Panc1 (cell line): ENCODE measurements around the gene FAM149B1. TPM values are rescaled to one million over a fixed set of nuclear protein-coding genes. Genes with fewer than 3 reads are reported as not detected.
A peak's percentile ranks its signal among the peaks of the same experiment; 100 is the strongest.

Experiments used
- ATAC-seq: fragments of 200-7000 bp; cut with Tn5 transposase; 2 replicates; pipeline ENCODE4 v1.9.1; 2020; ENCODE audit warnings: mild to moderate bottlenecking, moderate library complexity
- BruUV-seq: library from RNA; stranded (reverse); fragments of 400-500 nt; replicated peaks from 2 replicates; lab custom pipeline; 2021; lab: Mats Ljungman, UMichigan
- CTCF ChIA-PET: fragments of 300-600 bp; sonication (Branson Sonifier 250); formaldehyde crosslinking; loops from one replicate; lab custom pipeline; 2022; ENCODE audit warnings: antibody characterized with exemption; lab: Charles Lee
- POLR2A ChIA-PET: fragments of 300-600 bp; sonication (Branson Sonifier 250); formaldehyde crosslinking; loops from one replicate; lab custom pipeline; 2022; ENCODE audit warnings: antibody characterized with exemption; lab: Charles Lee
- DNase-seq: peaks from one replicate; pipeline ENCODE4 v3.0.0-alpha.2; 2010; ENCODE audit warnings: low read depth, low spot score
- H3K27ac ChIP-seq: 2 replicates; pipeline ENCODE4 v1.5.1; 2011; ENCODE audit warnings: mild to moderate bottlenecking, low read length, inconsistent platforms
- H3K27me3 ChIP-seq: fragments of 200-500 bp; sonication (Bioruptor generic); 2 replicates; pipeline ENCODE4 v1.6.0; 2014; ENCODE audit warnings: low read length, inconsistent platforms; ENCODE audit not compliant: control insufficient read depth, insufficient read depth
- H3K36me3 ChIP-seq: fragments of 200-500 bp; sonication (Bioruptor generic); 2 replicates; pipeline ENCODE4 v1.5.1; 2014; ENCODE audit warnings: inconsistent platforms, mild to moderate bottlenecking, low read length, moderate library complexity; ENCODE audit not compliant: control insufficient read depth, insufficient read depth
- H3K4me1 ChIP-seq: 2 replicates; pipeline ENCODE4 v1.5.1; 2011; ENCODE audit warnings: inconsistent platforms, mild to moderate bottlenecking, low read length, moderate library complexity; ENCODE audit not compliant: control insufficient read depth, insufficient read depth
- H3K4me3 ChIP-seq, 2 experiments: 2 replicates each; pipeline ENCODE4 v1.5.1; 2011 to 2012; ENCODE audit warnings: low read depth in 2 of 2, low read length in 2 of 2, mild to moderate bottlenecking in 2 of 2, inconsistent platforms in 1 of 2, moderate library complexity in 1 of 2
- H3K9me3 ChIP-seq: fragments of 200-500 bp; sonication (Bioruptor generic); 2 replicates; pipeline ENCODE4 v1.5.1; 2014; ENCODE audit warnings: low read depth, mild to moderate bottlenecking, inconsistent platforms, low read length, moderate library complexity; ENCODE audit not compliant: control insufficient read depth, insufficient read depth
- CTCF ChIP-seq: fragments of 450-650 bp; IDR thresholded peaks from 2 replicates; pipeline ENCODE4 v1.5.1; 2017; ENCODE audit warnings: mild to moderate bottlenecking
- POLR2AphosphoS5 ChIP-seq: IDR thresholded peaks from 2 replicates; pipeline ENCODE4 v1.6.1; 2012; ENCODE audit warnings: mild to moderate bottlenecking, low read depth, low read length, moderate library complexity
- REST ChIP-seq, 2 experiments: IDR thresholded peaks; 2 replicates each; pipeline ENCODE4 v1.6.1; 2011 to 2012; ENCODE audit warnings: low read depth in 2 of 2, control low read depth in 1 of 2, low read length in 1 of 2, mild to moderate bottlenecking in 1 of 2, moderate library complexity in 1 of 2; ENCODE audit not compliant: insufficient read depth in 1 of 2
- SIN3A ChIP-seq: IDR thresholded peaks from 2 replicates; pipeline ENCODE4 v1.6.1; 2012; ENCODE audit warnings: low read depth, mild to moderate bottlenecking, low read length, moderate library complexity, borderline replicate concordance; ENCODE audit not compliant: insufficient read depth
- TCF7L2 ChIP-seq: IDR thresholded peaks from 2 replicates; pipeline ENCODE4 v1.6.1; 2011; ENCODE audit warnings: mild to moderate bottlenecking, low read depth, low read length, inconsistent platforms
- in situ Hi-C: cut with HindIII; loops from 2 replicates; pipeline ENCODE4 v1.10.0; 2016; ENCODE audit warnings: low sequenced_read_pairs, low pct_unique_long_range_greater_than_20kb
- intact Hi-C: fragments of 100-400 bp; cut with micrococcal nuclease; formaldehyde crosslinking; loops from one replicate; pipeline ENCODE4 v1.10.0; 2022; ENCODE audit not compliant: unreplicated experiment
- total RNA-seq: library from RNA; stranded (reverse); gene quantifications from one replicate; pipeline ENCODE4 v1.2.1, GENCODE V29; 2021; ENCODE audit not compliant: unreplicated experiment

Gene FAM149B1
- total RNA-seq, 1 experiment from 2014 or later = 20.8 TPM

DNA sequence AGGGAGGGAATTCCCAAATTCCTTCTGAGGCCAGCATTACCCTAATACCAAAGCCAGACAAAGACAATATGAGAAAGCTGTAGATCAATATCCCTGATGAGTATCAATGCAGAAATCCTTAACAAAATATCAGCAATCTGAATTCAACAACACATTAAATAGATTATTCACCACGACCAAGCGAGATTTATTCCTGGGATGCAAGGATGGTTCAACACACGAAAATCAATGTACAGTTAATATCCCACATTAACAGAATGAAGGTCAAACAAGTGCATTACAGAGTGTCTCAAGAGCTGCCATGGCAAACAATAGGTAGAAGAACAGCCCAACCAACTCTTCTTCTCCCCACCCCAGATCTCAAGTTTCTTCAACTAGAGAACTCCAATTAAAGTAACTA, 6.3 kb upstream of the FAM149B1 start:
- peaks cover 14% of the 10 kb centered on the region for H3K36me3 ChIP-seq
- intact Hi-C loops (no loop called here), in situ Hi-C loops (no loop called here)
- ChIA-PET POLR2A (no interaction called here), CTCF (no interaction called here)
- DNase-seq = no peak
- BruUV-seq = no TSS peak
- H3K4me1 ChIP-seq = 0 out of 2 replicates have a peak, but pooled peaks cover 4% of the 10 kb centered on the region
- ATAC-seq = no peak
- TF ChIP-seq TCF7L2 (no peak), POLR2AphosphoS5 (no peak), REST (IDR thresholded peaks at IDR 0.05; ENCODE audit: insufficient read depth in 1 of 2, low read depth in 2 of 2, low read length in 1 of 2) (no peak), CTCF (no peak), SIN3A (no peak)
- no peak overlapping the region for H3K4me3 ChIP-seq
- H3K9me3 ChIP-seq = no peaks in the 10 kb centered on the region
- no peaks in the 10 kb centered on the region for H3K27me3 ChIP-seq
- H3K27ac ChIP-seq = no peak overlapping the region

- in situ Hi-C loops (no loop called here), intact Hi-C loops (no loop called here)
- Histone ChIP-seq H3K4me1 (0 out of 2 replicates have a peak, but pooled peaks cover 4% of the 10 kb centered on the region), H3K36me3 (peaks cover 14% of the 10 kb centered on the region), H3K9me3 (no peaks in the 10 kb centered on the region), H3K27me3 (no peaks in the 10 kb centered on the region), H3K4me3 (no peak overlapping the region), H3K27ac (no peak overlapping the region)
- ATAC-seq = no peak
- ChIA-PET POLR2A (no interaction called here), CTCF (no interaction called here)
- no peak for DNase-seq
- BruUV-seq = no TSS peak
- TF ChIP-seq POLR2AphosphoS5 = no peak
Observed at GRCh38 chr10:73163096-73163495, 4.8 kb upstream of the FAM149B1 start.

- TF ChIP-seq TCF7L2 (no peak), POLR2AphosphoS5 (no peak), CTCF (no peak), SIN3A (no peak), REST (IDR thresholded peaks at IDR 0.05; ENCODE audit: insufficient read depth in 1 of 2, low read depth in 2 of 2, low read length in 1 of 2) (no peak)
- intact Hi-C loops (no loop called here), in situ Hi-C loops (no loop called here)
- Histone ChIP-seq H3K36me3 (peaks cover 14% of the 10 kb centered on the region), H3K27ac (peak overlapping the region; percentile 93), H3K4me3 (peak overlapping the region; percentile 74 to 77), H3K27me3 (no peaks in the 10 kb centered on the region), H3K9me3 (no peaks in the 10 kb centered on the region), H3K4me1 (0 out of 2 replicates have a peak, but pooled peaks cover 4% of the 10 kb centered on the region)
- DNase-seq (no peak), ATAC-seq (no peak)
- BruUV-seq = no TSS peak
- ChIA-PET CTCF (no interaction called here), POLR2A (no interaction called here)
Observed at GRCh38 chr10:73166972-73167371, 947 bp upstream of the FAM149B1 start.
